RWPE1 (cell line): Measurements from ENCODE around the gene ANKRD11.

Experiments used
- CTCF ChIA-PET: fragments of 350-600 bp; sonication (Branson Sonifier 250); formaldehyde crosslinking; extraction: SDS; loops from one replicate; lab custom pipeline; 2021; lab: Yijun Ruan, JAX
- POLR2A ChIA-PET: fragments of 400-600 bp; formaldehyde crosslinking; extraction: SDS; loops from one replicate; lab custom pipeline; 2020; ENCODE audit warnings: antibody characterized with exemption; ENCODE audit not compliant: low non-redundant PET; lab: Yijun Ruan, JAX
- DNase-seq: peaks from one replicate; pipeline ENCODE4 v3.0.0; 2012; ENCODE audit warnings: low spot score
- H3K27ac ChIP-seq: fragments of 450-650 bp; 2 replicates; pipeline ENCODE4 v1.5.1; 2017
- CTCF ChIP-seq: fragments of 450-650 bp; conservative IDR thresholded peaks from 2 replicates; pipeline ENCODE4 v1.5.1; 2017; ENCODE audit warnings: low read depth, mild to moderate bottlenecking

The ANKRD11 gene

GRCh38 chr16:89380681-89381080 is 109.7 kb downstream of the ANKRD11 start:
- POLR2A ChIA-PET = no interaction called here
- CTCF ChIA-PET = interaction anchor here (0.5 to 0.8 kb wide), 2 partner anchors 13 to 91 kb away, joined by 3 read pairs; no protein-coding TSS in a partner anchor

GRCh38 chr16:89378947-89379771 is 111.2 kb downstream of the ANKRD11 start:
- ChIA-PET CTCF (interaction anchor here (1.0 to 1.3 kb wide), 5 partner anchors 11 to 83 kb away, joined by 3 to 5 read pairs (median 3); no protein-coding TSS in a partner anchor), POLR2A (no interaction called here)
- peak; percentile 44 for DNase-seq
- peak; percentile 70 for TF ChIP-seq CTCF
- H3K27ac ChIP-seq = peak overlapping the region; percentile 77

More at GRCh38 chr16:89380681-89381080, 109.7 kb downstream of the ANKRD11 start:
- no peak for DNase-seq
- no peak for TF ChIP-seq CTCF
- peak overlapping the region; percentile 77 for H3K27ac ChIP-seq

- no peak for DNase-seq
- POLR2A ChIA-PET = interaction anchor here (0.7 kb wide), 1 partner anchor 57 kb away, joined by 4 read pairs; no protein-coding TSS in a partner anchor
- CTCF ChIA-PET = no interaction called here
- no peak for TF ChIP-seq CTCF
- H3K27ac ChIP-seq = no peak overlapping the region
Observed at GRCh38 chr16:89377453-89377848, 112.9 kb downstream of the ANKRD11 start.

GRCh38 chr16:89376812-89377452 is 113.4 kb downstream of the ANKRD11 start:
- TF ChIP-seq CTCF = no peak
- ChIA-PET POLR2A (no interaction called here), CTCF (interaction anchor here (0.7 kb wide), 1 partner anchor 118 kb away, joined by 5 read pairs; no protein-coding TSS in a partner anchor)
- no peak for DNase-seq
- H3K27ac ChIP-seq = peak overlapping the region; percentile 36

- ChIA-PET CTCF (interaction anchor here (0.6 kb wide), 1 partner anchor 156 kb away, joined by 8 read pairs; no protein-coding TSS in a partner anchor), POLR2A (no interaction called here)
- TF ChIP-seq CTCF = no peak
- H3K27ac ChIP-seq = no peak overlapping the region
- no peak for DNase-seq
Observed at GRCh38 chr16:89375686-89376085, 114.7 kb downstream of the ANKRD11 start.

GRCh38 chr16:89375021-89375420 is 115.3 kb downstream of the ANKRD11 start:
- H3K27ac ChIP-seq = no peak overlapping the region
- ChIA-PET POLR2A (no interaction called here), CTCF (no interaction called here)
- TF ChIP-seq CTCF = no peak
- no peak for DNase-seq
